ENCODE data around the gene EFTUD2. TPM values are rescaled to one million over a fixed set of nuclear protein-coding genes. Genes with fewer than 3 reads are reported as not detected.

Gene EFTUD2
- total and polyA plus RNA-seq, 9 of the 15 experiments (the other 6 are each of a cell fraction or from before 2014, with no cell fraction given): 65.8 to 362 (median 218) TPM

DNA sequence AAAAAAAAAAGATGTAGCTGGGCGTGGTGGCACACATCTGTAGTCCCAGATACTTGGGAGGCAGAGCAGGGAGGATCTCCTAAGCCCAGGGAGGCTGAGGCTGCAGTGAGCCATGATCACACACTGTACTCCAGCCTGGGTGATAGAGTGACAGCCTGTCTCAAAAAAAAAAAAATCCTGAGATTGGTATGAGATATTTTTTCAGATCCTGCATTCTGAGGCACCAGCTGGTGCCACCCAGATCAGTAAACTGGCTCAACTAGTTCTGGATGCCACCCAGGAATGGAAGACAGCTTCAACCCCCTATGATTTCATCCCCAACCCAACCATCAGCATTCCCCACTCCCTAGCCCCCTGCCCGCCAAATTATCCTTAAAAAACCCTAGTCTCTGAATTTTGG, 62.0 kb downstream of the EFTUD2 start (continued):
- TF ChIP-seq ZNF592 (IDR thresholded peaks at IDR 0.05) (no peak), ZBTB9 (CRISPR knock-in tag; IDR thresholded peaks at IDR 0.05) (no peak)

DNA sequence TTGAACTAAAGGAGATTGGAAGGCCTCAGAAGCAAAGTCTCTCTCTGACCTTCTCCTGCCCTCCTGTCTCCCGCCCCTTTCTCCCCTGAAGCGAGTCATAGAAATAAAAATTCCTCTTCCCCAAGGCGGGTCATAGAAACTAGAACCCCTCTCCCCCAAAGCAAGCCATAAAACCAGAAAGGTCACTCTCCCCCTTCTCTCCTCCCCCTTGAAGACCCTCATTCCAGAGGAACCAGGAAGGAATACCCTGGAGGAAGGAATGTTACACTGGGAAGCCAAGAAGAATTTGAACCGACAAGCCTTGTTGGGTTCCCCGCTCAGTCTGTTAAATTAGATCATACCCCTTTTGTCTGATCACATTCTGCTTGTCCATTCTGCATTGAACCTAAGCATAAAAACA, 66.4 kb downstream of the EFTUD2 start:
- no TSS peak for BruUV-seq (replicated peaks)
- no peak for DNase-seq (ENCODE audit: extremely low read depth in 1 of 4, low spot score in 3 of 4)
- WGBS (ENCODE audit: insufficient coverage, low coverage, missing lambda C conversion rate): 9% methylated on average over 5 of the region's 5 CpGs
- POLR2A ChIA-PET: interaction anchor here (1.2 kb wide), 1 partner anchor 53 kb away, joined by 3 read pairs; no protein-coding TSS in a partner anchor
- intact Hi-C loops (cut with micrococcal nuclease) (no loop called here), in situ Hi-C loops (cut with MboI) (no loop called here)
- Histone ChIP-seq H3K36me3 (ENCODE audit: control insufficient read depth, insufficient read depth, low read length) (no peaks in the 10 kb centered on the region), H3K9me1 (ENCODE audit: control insufficient read depth, insufficient read depth, low read length) (no peaks in the 10 kb centered on the region), H3K27me3 (ENCODE audit: control insufficient read depth in 2 of 2, insufficient read depth in 2 of 2, low read length in 2 of 2) (peaks cover 23 to 45% of the 10 kb centered on the region in 2 experiments), H3K79me2 (ENCODE audit: control insufficient read depth, insufficient read depth, low read length) (no peaks in the 10 kb centered on the region), H3K27ac (ENCODE audit: extremely low read depth, low read depth, low read length) (no peak overlapping the region), H4K20me1 (replicated peaks; ENCODE audit: control insufficient read depth, insufficient read depth, low read length) (0 out of 2 replicates have a peak, but pooled peaks cover 4% of the 10 kb centered on the region), H3K4me3 (no peak overlapping the region), H2AFZ (ENCODE audit: low read depth, low read length) (no peak overlapping the region), H3K4me1 (replicated peaks in 1 of 2; ENCODE audit: control insufficient read depth in 2 of 2, insufficient read depth in 2 of 2, low read length in 2 of 2) (peaks cover 0 to 15% of the 10 kb centered on the region in 2 experiments; a peak in 4 of 5 replicates), H3K4me2 (ENCODE audit: insufficient read depth, low read length) (no peak overlapping the region), H3K9ac (ENCODE audit: insufficient read depth in 1 of 2, low read depth in 2 of 2, low read length in 2 of 2) (no peak overlapping the region), H3K9me3 (replicated peaks; ENCODE audit: control insufficient read depth, insufficient read depth, low read depth, low read length) (no peaks in the 10 kb centered on the region)
- no peak for FAIRE-seq
- CTCF ChIA-PET (ENCODE audit: low intra/inter-chr PET ratio): no interaction called here
- ATAC-seq: no peak
- TF ChIP-seq U2AF1 (optimal IDR thresholded peaks at IDR 0.05; ENCODE audit: low read depth, low read length) (no peak), NUFIP1 (IDR thresholded peaks at IDR 0.05; ENCODE audit: partially characterized antibody) (no peak), NRF1 (conservative IDR thresholded peaks at IDR 0.05 in 1 of 2, IDR thresholded peaks at IDR 0.05 in 1 of 2) (no peak), ELF1 (tag; IDR thresholded peaks at IDR 0.05) (no peak), ZNF41 (CRISPR knock-in tag; conservative IDR thresholded peaks at IDR 0.05) (no peak), HMGXB4 (CRISPR knock-in tag; IDR thresholded peaks at IDR 0.05) (no peak), ZZZ3 (IDR thresholded peaks at IDR 0.05) (no peak), ATF3 (IDR thresholded peaks at IDR 0.05) (no peak), ATF3 (CRISPR knock-in tag; conservative IDR thresholded peaks at IDR 0.05) (no peak), OTX1 (CRISPR knock-in tag; IDR thresholded peaks at IDR 0.05) (no peak), ZNF76 (CRISPR knock-in tag; IDR thresholded peaks at IDR 0.05; ENCODE audit: borderline replicate concordance) (no peak), FOXK2 (conservative IDR thresholded peaks at IDR 0.05 in 1 of 2, IDR thresholded peaks at IDR 0.05 in 1 of 2; ENCODE audit: low read depth in 2 of 2) (no peak)

All from K562 (cell line).